ENCODE measurements around the gene STK32C. TPM values are rescaled to one million over a fixed set of nuclear protein-coding genes. Genes with fewer than 3 reads are reported as not detected.

STK32C gene
- total RNA-seq, 4 donors from 2014 or later, result 9.4 to 18.1 (median 16.2) TPM

- no peak for DNase-seq (ENCODE audit: low spot score in 2 of 2)
- no peaks in the 10 kb centered on the region for H3K36me3 ChIP-seq
Measured at GRCh38 chr10:132192076-132192975, 115.4 kb downstream of the STK32C start.

GRCh38 chr10:132189810-132190422, 117.8 kb downstream of the STK32C start:
- no peak for DNase-seq (ENCODE audit: low spot score in 2 of 2)
- TF ChIP-seq POLR2A (IDR thresholded peaks at IDR 0.05), result no peak
- TF ChIP-seq EP300 (IDR thresholded peaks at IDR 0.05), result no peak
- no peak for TF ChIP-seq CTCF (IDR thresholded peaks at IDR 0.05)
- no peak overlapping the region for H3K27ac ChIP-seq
- H3K9me3 ChIP-seq, result no peaks in the 10 kb centered on the region
- no peaks in the 10 kb centered on the region for H3K36me3 ChIP-seq
- peaks cover 0 to 52% of the 10 kb centered on the region in 2 donors for H3K27me3 ChIP-seq
- H3K4me1 ChIP-seq, result peaks cover 0 to 33% (median 15%) of the 10 kb centered on the region in 4 donors
- 88 to 91% methylated on average over 10 to 17 of the region's 17 CpGs for WGBS, 2 donors
- H3K4me3 ChIP-seq, result no peak overlapping the region

More at GRCh38 chr10:132192076-132192975, 115.4 kb downstream of the STK32C start:
- Histone ChIP-seq H3K4me3 (no peak overlapping the region), H3K9me3 (no peaks in the 10 kb centered on the region), H3K27me3 (peaks cover 0 to 30% of the 10 kb centered on the region in 2 donors), H3K27ac (no peak overlapping the region), H3K4me1 (peaks cover 0 to 12% (median 3%) of the 10 kb centered on the region in 4 donors)
- no peak for TF ChIP-seq POLR2A (IDR thresholded peaks at IDR 0.05)
- no peak for TF ChIP-seq EP300 (IDR thresholded peaks at IDR 0.05)
- 90 to 93% methylated on average over 28 of the region's 28 CpGs for WGBS, 2 donors

- Histone ChIP-seq H3K9me3 (no peaks in the 10 kb centered on the region), H3K4me3 (no peak overlapping the region), H3K36me3 (no peaks in the 10 kb centered on the region), H3K27me3 (peaks cover 0 to 56% of the 10 kb centered on the region in 2 donors), H3K27ac (no peak overlapping the region), H3K4me1 (peaks cover 0 to 33% (median 15%) of the 10 kb centered on the region in 4 donors)
- TF ChIP-seq EP300 (IDR thresholded peaks at IDR 0.05) (no peak), POLR2A (IDR thresholded peaks at IDR 0.05) (no peak), CTCF (IDR thresholded peaks at IDR 0.05) (no peak)
- WGBS, 2 donors, result 77 to 81% methylated on average over 16 of the region's 16 CpGs
- no peak for DNase-seq (ENCODE audit: low spot score in 2 of 2)
Measured at GRCh38 chr10:132189016-132189415, 118.7 kb downstream of the STK32C start.

DNA sequence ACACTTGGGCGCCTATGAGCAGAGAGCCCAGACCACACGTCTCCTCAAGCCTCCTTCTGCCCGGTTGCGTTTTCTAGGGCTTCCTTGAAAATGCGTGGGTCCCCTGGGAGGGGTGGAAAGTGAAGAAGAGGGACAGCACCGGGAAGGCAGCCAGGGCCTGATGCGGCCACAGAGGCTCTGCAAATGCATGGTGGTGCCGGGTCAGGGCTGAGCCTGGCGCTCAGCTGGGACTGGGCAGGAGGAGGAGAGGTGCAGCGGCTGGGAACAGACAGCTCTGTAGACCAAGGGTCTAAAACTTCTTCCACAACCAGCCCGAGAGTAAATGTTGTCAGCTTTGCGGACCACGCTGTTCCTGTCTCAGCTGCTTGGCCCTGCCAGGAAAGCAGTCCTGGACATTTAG, 119.4 kb downstream of the STK32C start:
- no peak for DNase-seq (ENCODE audit: low spot score in 2 of 2)
- no peaks in the 10 kb centered on the region for H3K9me3 ChIP-seq
- H3K4me1 ChIP-seq, result peaks cover 0 to 33% (median 15%) of the 10 kb centered on the region in 4 donors
- TF ChIP-seq POLR2A (IDR thresholded peaks at IDR 0.05) (no peak), CTCF (IDR thresholded peaks at IDR 0.05) (no peak), EP300 (IDR thresholded peaks at IDR 0.05) (no peak)
- H3K4me3 ChIP-seq, result no peak overlapping the region
- H3K36me3 ChIP-seq, result no peaks in the 10 kb centered on the region
- no peak overlapping the region for H3K27ac ChIP-seq
- WGBS, 2 donors, result 48 to 52% methylated on average over 13 of the region's 13 CpGs
- peaks cover 0 to 62% of the 10 kb centered on the region in 2 donors for H3K27me3 ChIP-seq

GRCh38 chr10:132187430-132188138, 120.2 kb downstream of the STK32C start:
- Histone ChIP-seq H3K36me3 (no peaks in the 10 kb centered on the region), H3K27me3 (peaks cover 0 to 69% of the 10 kb centered on the region in 2 donors), H3K4me3 (peak overlapping the region; percentile 7 to 46 (median 16)), H3K27ac (no peak overlapping the region), H3K4me1 (peaks cover 0 to 33% (median 15%) of the 10 kb centered on the region in 4 donors), H3K9me3 (no peaks in the 10 kb centered on the region)
- no peak for DNase-seq (ENCODE audit: low spot score in 2 of 2)
- no peak for TF ChIP-seq POLR2A (IDR thresholded peaks at IDR 0.05)
- TF ChIP-seq CTCF (IDR thresholded peaks at IDR 0.05), result no peak
- TF ChIP-seq EP300 (IDR thresholded peaks at IDR 0.05), result no peak
- 0 to 3% methylated on average over 1 to 8 of the region's 58 CpGs for WGBS, 2 donors

All from tibial nerve (tissue), 4 donors.